CD4-positive, alpha-beta memory T cell (primary cell): ENCODE measurements around the gene EXOC3L1. TPM values are rescaled to one million over a fixed set of nuclear protein-coding genes. Genes with fewer than 3 reads are reported as not detected.

ENCODE experiments used
- CTCF ChIA-PET: fragments of 350-600 bp; sonication (Branson Sonifier 250); formaldehyde crosslinking; loops from one replicate; lab custom pipeline; 2021; ENCODE audit warnings: inconsistent platforms; ENCODE audit not compliant: partially characterized antibody; lab: Charles Lee
- POLR2A ChIA-PET: fragments of 350-600 bp; sonication (Branson Sonifier 250); formaldehyde crosslinking; loops from one replicate; lab custom pipeline; 2021; ENCODE audit not compliant: partially characterized antibody; lab: Charles Lee
- DNase-seq, 5 donors: peaks; one replicate each; pipeline versions ENCODE4 v3.0.0 to v3.0.0-alpha.2; 2020 to 2022; ENCODE audit warnings: mixed read lengths in 1 of 5
- H3K27ac ChIP-seq: one replicate; pipeline ENCODE4 v1.7.0; 2013; ENCODE audit warnings: low read depth, low read length
- H3K27me3 ChIP-seq: 2 replicates; pipeline ENCODE4 v1.7.0; 2013; ENCODE audit warnings: mild to moderate bottlenecking, low read length, moderate library complexity; ENCODE audit not compliant: insufficient read depth
- H3K36me3 ChIP-seq: 2 replicates; pipeline ENCODE4 v1.7.0; 2013; ENCODE audit warnings: mild to moderate bottlenecking, low read length, moderate library complexity; ENCODE audit not compliant: insufficient read depth
- H3K4me1 ChIP-seq: 2 replicates; pipeline ENCODE4 v1.7.0; 2013; ENCODE audit warnings: mild to moderate bottlenecking, low read length, moderate library complexity; ENCODE audit not compliant: insufficient read depth
- H3K4me3 ChIP-seq, 2 donors: one replicate each; pipeline ENCODE4 v1.7.0; 2013; ENCODE audit warnings: low read length in 2 of 2, mild to moderate bottlenecking in 1 of 2
- H3K9me3 ChIP-seq, 2 donors: one replicate each; pipeline ENCODE4 v1.7.0; 2013; ENCODE audit warnings: low read length in 2 of 2, control low read depth in 1 of 2; ENCODE audit not compliant: control insufficient read depth in 1 of 2
- H3K27ac Mint-ChIP-seq, 7 donors: one replicate each; pipeline ENCODE4 v1.8.0; 2020 to 2021; ENCODE audit warnings: mixed read lengths in 7 of 7, mild to moderate bottlenecking in 6 of 7, inconsistent platforms in 3 of 7, moderate library complexity in 3 of 7
- H3K27me3 Mint-ChIP-seq, 2 donors: one replicate each; pipeline ENCODE4 v1.8.0; 2020 to 2021; ENCODE audit warnings: mixed read lengths in 2 of 2
- H3K36me3 Mint-ChIP-seq, 2 donors: one replicate each; pipeline ENCODE4 v1.8.0; 2020 to 2021; ENCODE audit warnings: mixed read lengths in 2 of 2, inconsistent platforms in 1 of 2, mild to moderate bottlenecking in 1 of 2
- H3K4me1 Mint-ChIP-seq, 4 donors: one replicate each; pipeline ENCODE4 v1.8.0; 2020 to 2021; ENCODE audit warnings: mixed read lengths in 4 of 4, mild to moderate bottlenecking in 1 of 4
- H3K4me3 Mint-ChIP-seq, 8 donors: one replicate each; pipeline ENCODE4 v1.8.0; 2020 to 2021; ENCODE audit warnings: mixed read lengths in 8 of 8, mild to moderate bottlenecking in 7 of 8, moderate library complexity in 6 of 8, inconsistent platforms in 3 of 8
- H3K9me3 Mint-ChIP-seq, 8 donors: one replicate each; pipeline ENCODE4 v1.8.0; 2020 to 2021; ENCODE audit warnings: mixed read lengths in 8 of 8, mild to moderate bottlenecking in 5 of 8, inconsistent platforms in 3 of 8, moderate library complexity in 1 of 8
- intact Hi-C: fragments of 100-400 bp; cut with micrococcal nuclease; formaldehyde crosslinking; loops from one replicate; pipeline ENCODE4 v1.15.1; 2023
- polyA plus RNA-seq, 2 donors: library from polyadenylated mRNA; unstranded; fragments of 300-500 nt; fragmentation: Illumina TruSeq; gene quantifications; one replicate each; pipeline ENCODE4 v1.2.3, GENCODE V29; 2021
- total RNA-seq, 2 experiments: library from RNA; stranded (reverse); gene quantifications; one replicate each; pipeline ENCODE4 v1.2.3, GENCODE V29; 2021

EXOC3L1 gene
- total and polyA plus RNA-seq, 4 experiments from 2014 or later, result 0.21 TPM; not detected in 3

GRCh38 chr16:67146523-67147357 lies 43.2 kb downstream of the EXOC3L1 start:
- Mint-ChIP-seq H3K4me1 (peaks cover 5 to 21% (median 11%) of the 10 kb centered on the region in 4 donors), H3K4me3 (no peak overlapping the region), H3K36me3 (peaks cover 29 to 37% of the 10 kb centered on the region in 2 donors), H3K27me3 (no peaks in the 10 kb centered on the region), H3K9me3 (peaks cover 0 to 5% (median 0%) of the 10 kb centered on the region in 8 donors), H3K27ac (peak overlapping the region in 2 of 7 donors; percentile 12 to 63)
- Histone ChIP-seq H3K27ac (no peak overlapping the region), H3K36me3 (peaks cover 13% of the 10 kb centered on the region), H3K27me3 (no peaks in the 10 kb centered on the region), H3K9me3 (no peaks in the 10 kb centered on the region), H3K4me1 (peaks cover 11% of the 10 kb centered on the region), H3K4me3 (no peak overlapping the region)
- intact Hi-C loops, result no loop called here
- no peak for DNase-seq
- ChIA-PET CTCF (no interaction called here), POLR2A (interaction anchor here (1.1 kb wide), 1 partner anchor 17 kb away, joined by 4 read pairs; no protein-coding TSS in a partner anchor)

- CTCF ChIA-PET, result interaction anchor here (0.8 kb wide), 1 partner anchor 10 kb away, joined by 3 read pairs; no protein-coding TSS in a partner anchor
- intact Hi-C loops, result no loop called here
- peaks cover under 1% of the 10 kb centered on the region for H3K4me1 ChIP-seq
- Mint-ChIP-seq H3K27me3 (no peaks in the 10 kb centered on the region), H3K4me3 (no peak overlapping the region), H3K27ac (peak overlapping the region in 2 of 7 donors; percentile 22 to 77), H3K4me1 (peaks cover 2 to 12% (median 4%) of the 10 kb centered on the region in 4 donors), H3K36me3 (peaks cover 34 to 42% of the 10 kb centered on the region in 2 donors), H3K9me3 (peaks cover 0 to 5% (median 0%) of the 10 kb centered on the region in 8 donors)
- H3K36me3 ChIP-seq, result peaks cover 21% of the 10 kb centered on the region
- no peaks in the 10 kb centered on the region for H3K27me3 ChIP-seq
- H3K27ac ChIP-seq, result no peak overlapping the region
- no peak for DNase-seq
- POLR2A ChIA-PET, result no interaction called here
- H3K4me3 ChIP-seq, result no peak overlapping the region
- no peaks in the 10 kb centered on the region for H3K9me3 ChIP-seq
Observed at GRCh38 chr16:67145746-67146145, 44.2 kb downstream of the EXOC3L1 start.

- Mint-ChIP-seq H3K27me3 (no peaks in the 10 kb centered on the region), H3K9me3 (peaks cover 0 to 5% (median 0%) of the 10 kb centered on the region in 8 donors), H3K4me1 (peaks cover 2 to 12% (median 4%) of the 10 kb centered on the region in 4 donors), H3K36me3 (peaks cover 42 to 50% of the 10 kb centered on the region in 2 donors), H3K4me3 (no peak overlapping the region), H3K27ac (peak overlapping the region in 3 of 7 donors; percentile 16 to 79 (median 53))
- POLR2A ChIA-PET, result interaction anchor here (1.0 to 1.7 kb wide), 2 partner anchors 9 to 15 kb away, joined by 3 to 4 read pairs; partner anchors contain the start of genes FBXL8 and TRADD
- Histone ChIP-seq H3K36me3 (peaks cover 29% of the 10 kb centered on the region), H3K4me3 (no peak overlapping the region), H3K4me1 (no peaks in the 10 kb centered on the region), H3K9me3 (no peaks in the 10 kb centered on the region), H3K27ac (no peak overlapping the region), H3K27me3 (no peaks in the 10 kb centered on the region)
- intact Hi-C loops, result no loop called here
- CTCF ChIA-PET, result interaction anchor here (0.8 kb wide), 1 partner anchor 10 kb away, joined by 3 read pairs; no protein-coding TSS in a partner anchor
- no peak for DNase-seq
Observed at GRCh38 chr16:67144943-67145342, 45.0 kb downstream of the EXOC3L1 start.

- CTCF ChIA-PET, result interaction anchor here (0.7 to 1.5 kb wide), 3 partner anchors 10 to 125 kb away, joined by 3 to 6 read pairs (median 3); no protein-coding TSS in a partner anchor
- Histone ChIP-seq H3K9me3 (no peaks in the 10 kb centered on the region), H3K36me3 (peaks cover 40% of the 10 kb centered on the region), H3K4me3 (no peak overlapping the region), H3K27me3 (no peaks in the 10 kb centered on the region), H3K27ac (no peak overlapping the region), H3K4me1 (no peaks in the 10 kb centered on the region)
- intact Hi-C loops, result no loop called here
- Mint-ChIP-seq H3K27ac (no peak overlapping the region), H3K27me3 (no peaks in the 10 kb centered on the region), H3K9me3 (no peaks in the 10 kb centered on the region), H3K4me3 (no peak overlapping the region), H3K4me1 (peaks cover 0 to 1% (median 0%) of the 10 kb centered on the region in 4 donors), H3K36me3 (peaks cover 32 to 61% of the 10 kb centered on the region in 2 donors)
- no peak for DNase-seq
- POLR2A ChIA-PET, result interaction anchor here (1.6 kb wide), 1 partner anchor 13 kb away, joined by 4 read pairs; no protein-coding TSS in a partner anchor
Observed at GRCh38 chr16:67142342-67142741, 47.6 kb downstream of the EXOC3L1 start.

- H3K4me3 Mint-ChIP-seq, result no peak overlapping the region
- no peaks in the 10 kb centered on the region for H3K27me3 ChIP-seq
- no peaks in the 10 kb centered on the region for H3K9me3 Mint-ChIP-seq
- no peak for DNase-seq
- intact Hi-C loops, result no loop called here
- H3K27me3 Mint-ChIP-seq, result no peaks in the 10 kb centered on the region
- no peaks in the 10 kb centered on the region for H3K4me1 ChIP-seq
- CTCF ChIA-PET, result interaction anchor here (0.7 to 1.7 kb wide), 6 partner anchors 9 to 124 kb away, joined by 3 to 6 read pairs (median 4); no protein-coding TSS in a partner anchor
- no peak overlapping the region for H3K27ac Mint-ChIP-seq
- H3K36me3 Mint-ChIP-seq, result peaks cover 32 to 59% of the 10 kb centered on the region in 2 donors
- no peak overlapping the region for H3K4me3 ChIP-seq
- peaks cover 41% of the 10 kb centered on the region for H3K36me3 ChIP-seq
- POLR2A ChIA-PET, result interaction anchor here (1.3 to 1.4 kb wide), 2 partner anchors 10 to 14 kb away, joined by 4 read pairs; partner anchors contain the start of gene B3GNT9
- no peaks in the 10 kb centered on the region for H3K9me3 ChIP-seq
- no peaks in the 10 kb centered on the region for H3K4me1 Mint-ChIP-seq
- H3K27ac ChIP-seq, result no peak overlapping the region
Observed at GRCh38 chr16:67141391-67141790, 48.5 kb downstream of the EXOC3L1 start.

- Histone ChIP-seq H3K27me3 (no peaks in the 10 kb centered on the region), H3K9me3 (no peaks in the 10 kb centered on the region), H3K4me1 (no peaks in the 10 kb centered on the region), H3K36me3 (peaks cover 44% of the 10 kb centered on the region), H3K4me3 (no peak overlapping the region), H3K27ac (no peak overlapping the region)
- POLR2A ChIA-PET, result interaction anchor here (1.0 kb wide), 1 partner anchor 17 kb away, joined by 3 read pairs; no protein-coding TSS in a partner anchor
- no peak for DNase-seq
- H3K27me3 Mint-ChIP-seq, result no peaks in the 10 kb centered on the region
- intact Hi-C loops, result no loop called here
- H3K9me3 Mint-ChIP-seq, result no peaks in the 10 kb centered on the region
- CTCF ChIA-PET, result interaction anchor here (2.0 kb wide), 1 partner anchor 20 kb away, joined by 4 read pairs; no protein-coding TSS in a partner anchor
- H3K4me1 Mint-ChIP-seq, result no peaks in the 10 kb centered on the region
- peaks cover 39 to 51% of the 10 kb centered on the region in 2 donors for H3K36me3 Mint-ChIP-seq
- peak overlapping the region in 2 of 7 donors; percentile 29 to 61 for H3K27ac Mint-ChIP-seq
- H3K4me3 Mint-ChIP-seq, result no peak overlapping the region
Observed at GRCh38 chr16:67137605-67138004, 52.3 kb downstream of the EXOC3L1 start.
